ENCODE measurements around the gene GABRB3.
"Not testable (repeated sequence)": the region's sequence is repeated elsewhere in the genome, so short reads cannot be mapped to it uniquely, and the experiment has no call there.

The GABRB3 gene

GRCh38 chr15:26731965-26732364 lies 40.9 kb downstream of the GABRB3 start:
- no peak for DNase-seq

GRCh38 chr15:26729581-26729980 lies 43.3 kb downstream of the GABRB3 start:
- no peak for DNase-seq

GRCh38 chr15:26729030-26729429 lies 43.8 kb downstream of the GABRB3 start:
- DNase-seq, result no peak

- DNase-seq, result no peak
These were observed 48.3 kb downstream of the GABRB3 start for GRCh38 chr15:26724381-26725150.

- no peak for DNase-seq
These were observed 50.2 kb downstream of the GABRB3 start for GRCh38 chr15:26722621-26723160.

GRCh38 chr15:26721232-26721967 lies 51.5 kb downstream of the GABRB3 start:
- DNase-seq, result no peak

- DNase-seq, result no peak
These were observed 52.3 kb downstream of the GABRB3 start for GRCh38 chr15:26720546-26720945.

- DNase-seq, result not testable (repeated sequence)
These were observed 53.0 kb downstream of the GABRB3 start for GRCh38 chr15:26719866-26720265.

- DNase-seq, result no peak
These were observed 56.8 kb downstream of the GABRB3 start for GRCh38 chr15:26716069-26716468.

GRCh38 chr15:26713498-26713897 lies 59.4 kb downstream of the GABRB3 start:
- DNase-seq, result no peak

GRCh38 chr15:26712335-26712734 lies 60.5 kb downstream of the GABRB3 start:
- no peak for DNase-seq

GRCh38 chr15:26711445-26711844 lies 61.4 kb downstream of the GABRB3 start:
- no peak for DNase-seq

- no peak for DNase-seq
These were observed 70.5 kb downstream of the GABRB3 start for GRCh38 chr15:26702381-26702780.

- no peak for DNase-seq
These were observed 74.3 kb downstream of the GABRB3 start for GRCh38 chr15:26698555-26698954.

GRCh38 chr15:26697913-26698312 lies 75.0 kb downstream of the GABRB3 start:
- no peak for DNase-seq

- DNase-seq, result no peak
These were observed 81.6 kb downstream of the GABRB3 start for GRCh38 chr15:26691249-26691648.

GRCh38 chr15:26690778-26691177 lies 82.1 kb downstream of the GABRB3 start:
- no peak for DNase-seq

GRCh38 chr15:26689462-26689861 lies 83.4 kb downstream of the GABRB3 start:
- DNase-seq, result no peak

- DNase-seq, result no peak
These were observed 86.2 kb downstream of the GABRB3 start for GRCh38 chr15:26686547-26687187.

GRCh38 chr15:26682598-26683164 lies 90.2 kb downstream of the GABRB3 start:
- no peak for DNase-seq

GRCh38 chr15:26679927-26680326 lies 92.9 kb downstream of the GABRB3 start:
- no peak for DNase-seq

- DNase-seq, result no peak
These were observed 96.8 kb downstream of the GABRB3 start for GRCh38 chr15:26676115-26676514.

GRCh38 chr15:26674467-26674866 lies 98.4 kb downstream of the GABRB3 start:
- no peak for DNase-seq

Measured in activated CD4-positive, CD25-positive, alpha-beta regulatory T cell treated with anti-CD3 and anti-CD28 coated beads, Interleukin-2, amount 50 U/mL, for 72 hours (primary cell).